Measurements from ENCODE around the gene GTPBP4.
"Not testable (repeated sequence)": the region's sequence is repeated elsewhere in the genome, so short reads cannot be mapped to it uniquely, and the experiment has no call there.

GTPBP4 gene

DNA sequence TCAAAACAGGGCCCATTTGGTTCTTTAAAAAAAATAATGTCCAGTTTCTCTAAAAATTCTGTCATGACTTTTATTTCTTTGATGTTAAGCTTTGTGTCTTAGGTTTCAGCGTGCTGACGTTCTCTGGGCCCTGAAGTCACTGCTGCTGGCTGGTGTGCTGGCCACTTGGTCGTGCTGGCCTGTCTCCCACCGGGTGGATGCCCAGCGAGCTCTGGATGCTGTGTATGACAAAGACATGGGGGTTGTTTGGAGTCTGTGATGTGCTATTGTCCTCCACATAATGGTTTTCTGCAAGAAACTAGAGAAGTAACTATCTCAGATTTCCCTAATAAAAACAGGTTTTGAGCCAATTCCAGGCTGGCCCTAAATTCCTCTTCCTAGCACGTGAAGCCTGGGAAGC lies 47.0 kb downstream of the GTPBP4 start:
- DNase-seq = no peak

DNA sequence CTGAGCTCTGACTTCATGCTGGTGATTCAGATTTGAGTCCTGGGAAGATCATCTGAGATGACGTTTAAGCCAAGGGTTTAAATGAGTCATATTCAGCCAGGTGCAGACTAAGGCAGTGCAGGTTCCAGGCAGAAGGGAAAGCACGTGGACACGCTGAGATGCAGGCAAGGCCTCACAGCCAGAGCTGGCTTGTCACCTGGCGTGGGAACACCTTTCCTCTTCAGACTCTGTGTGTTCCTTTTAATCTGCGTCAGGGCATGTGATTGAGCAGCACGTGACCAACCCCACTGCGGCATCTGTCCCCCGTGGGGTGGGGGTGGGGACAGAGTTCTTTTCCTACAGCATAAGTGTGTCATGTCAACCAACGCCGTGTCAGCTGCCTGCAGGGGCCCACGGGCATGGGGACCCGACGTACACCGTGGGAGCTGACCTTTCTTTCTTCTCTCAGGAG lies 48.1 kb downstream of the GTPBP4 start:
- no peak for DNase-seq

DNA sequence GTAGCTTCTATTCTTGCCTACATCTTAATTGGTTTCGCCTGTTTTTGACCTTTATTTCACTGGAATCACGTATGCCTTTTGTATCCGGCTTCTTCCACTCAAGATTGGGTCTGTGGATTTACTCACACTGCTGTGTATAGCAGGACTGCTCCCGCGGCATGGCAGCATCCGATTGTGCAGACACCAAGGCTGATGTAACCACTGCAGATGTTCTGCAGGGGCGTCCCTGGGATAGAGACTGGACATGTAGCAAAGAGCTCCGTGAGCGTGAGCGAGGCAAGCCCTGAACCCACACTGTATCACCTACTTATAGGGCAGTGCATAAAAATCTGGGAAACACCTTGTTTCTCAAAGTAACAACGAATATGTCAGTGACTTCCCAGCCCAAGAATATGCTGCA lies 48.9 kb downstream of the GTPBP4 start:
- no peak for DNase-seq

DNA sequence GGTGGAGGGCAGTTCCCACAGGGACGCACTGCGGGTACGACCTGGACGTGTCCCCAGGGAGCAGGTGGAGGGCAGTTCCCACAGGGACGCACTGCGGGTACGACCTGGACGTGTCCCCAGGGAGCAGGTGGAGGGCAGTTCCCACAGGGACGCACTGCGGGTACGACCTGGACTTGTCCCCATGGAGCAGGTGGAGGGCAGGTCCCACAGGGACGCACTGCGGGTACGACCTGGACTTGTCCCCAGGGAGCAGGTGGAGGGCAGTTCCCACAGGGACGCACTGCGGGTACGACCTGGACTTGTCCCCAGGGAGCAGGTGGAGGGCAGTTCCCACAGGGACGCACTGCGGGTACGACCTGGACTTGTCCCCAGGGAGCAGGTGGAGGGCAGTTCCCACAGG lies 50.5 kb downstream of the GTPBP4 start:
- not testable (repeated sequence) for DNase-seq

DNA sequence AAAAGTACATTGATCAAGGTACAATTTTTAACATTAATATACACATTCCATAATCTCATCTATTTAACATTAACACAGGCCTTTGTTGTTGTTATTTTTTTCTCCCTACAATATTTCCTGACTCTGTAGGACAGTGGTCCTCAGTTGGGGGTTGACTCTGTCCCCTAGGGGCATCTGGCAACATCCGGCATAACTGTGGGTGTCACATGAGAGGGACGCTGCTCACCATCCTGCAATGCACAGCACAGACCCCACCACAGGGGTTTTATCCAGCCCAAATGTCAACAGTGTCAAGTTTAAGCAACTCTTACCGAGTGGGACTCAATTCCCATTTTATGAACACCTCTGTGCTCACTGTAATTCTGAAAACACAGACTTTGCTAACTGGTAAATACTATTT lies 51.9 kb downstream of the GTPBP4 start:
- DNase-seq = no peak

DNA sequence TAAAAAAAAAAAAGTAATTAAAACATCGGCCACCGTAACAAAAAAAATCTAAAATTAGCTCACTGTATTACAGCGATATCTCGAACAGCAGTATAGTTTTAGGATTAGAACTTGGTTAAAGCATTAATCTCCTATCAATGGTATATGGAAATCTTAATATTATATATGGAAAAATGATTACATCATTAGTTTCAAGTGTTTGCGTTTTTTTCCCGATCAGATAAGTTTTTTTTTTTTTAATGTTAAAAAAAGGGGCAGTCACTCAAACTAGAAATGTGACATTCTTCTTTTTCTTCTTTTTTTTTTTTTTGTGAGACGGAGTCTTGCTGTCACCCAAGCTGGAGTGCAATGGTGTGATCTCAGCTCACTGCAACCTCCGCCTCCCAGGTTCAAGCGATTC lies 53.3 kb downstream of the GTPBP4 start:
- DNase-seq = no peak

DNA sequence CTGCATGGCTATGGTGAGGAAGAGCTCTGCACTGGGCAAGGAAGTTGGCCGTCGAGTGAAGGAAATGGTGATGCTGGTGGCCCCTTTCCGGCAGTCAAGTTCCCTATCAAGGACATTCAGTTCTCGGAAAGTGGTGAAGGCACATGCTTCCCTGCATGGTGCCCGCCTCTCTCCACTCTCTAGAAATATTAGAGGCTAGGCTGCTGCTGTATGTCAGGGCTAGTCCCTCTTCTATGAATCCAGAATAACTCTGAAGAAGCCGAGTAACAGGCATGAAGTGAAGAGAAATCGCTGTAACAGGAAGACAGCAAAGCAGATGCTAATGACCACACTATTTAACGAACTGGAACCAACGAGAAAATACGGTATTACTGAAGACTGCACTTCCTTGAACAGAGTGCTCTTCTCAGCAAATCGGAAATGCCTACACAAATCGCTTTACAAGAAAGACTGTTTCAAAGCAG lies 55.3 kb downstream of the GTPBP4 start:
- peak; percentile 70 for DNase-seq

DNA sequence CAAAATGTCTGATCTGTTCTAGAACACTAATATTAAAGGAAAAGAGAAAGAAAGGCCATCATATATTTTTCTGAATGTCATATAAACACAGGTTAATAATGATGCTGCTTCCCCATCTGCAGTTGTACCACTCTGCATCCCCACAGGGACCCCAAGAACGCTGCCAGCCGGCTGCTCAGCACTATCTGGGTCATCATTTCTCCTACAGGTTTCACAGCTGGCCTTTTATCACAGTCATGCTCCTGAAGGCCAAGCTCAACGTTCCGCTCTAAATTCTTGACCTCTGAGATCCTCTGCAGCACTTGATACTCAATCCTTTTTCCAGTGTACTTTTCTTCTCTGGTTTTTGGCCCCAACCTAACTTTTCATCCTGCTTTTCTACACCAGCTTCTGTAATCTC lies 55.9 kb downstream of the GTPBP4 start:
- DNase-seq = no peak

DNA sequence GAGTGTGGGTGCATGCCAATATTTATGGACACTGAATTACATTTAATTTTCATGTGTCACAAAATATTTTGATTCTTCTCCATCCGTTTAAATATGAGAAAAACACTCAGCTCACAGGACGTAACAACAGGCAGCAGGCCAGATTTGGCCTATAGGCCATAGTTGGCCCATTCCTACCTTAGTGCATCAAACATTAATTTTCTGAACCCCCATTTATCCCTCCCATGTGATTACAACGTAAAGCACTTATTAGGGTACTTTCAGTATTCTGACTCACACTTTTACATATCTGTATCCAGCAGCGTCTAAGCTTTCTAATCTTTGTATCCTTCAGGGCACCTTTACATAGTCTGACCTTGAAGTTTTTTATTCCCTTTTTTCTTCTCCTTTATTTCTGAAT lies 56.7 kb downstream of the GTPBP4 start:
- DNase-seq = no peak

DNA sequence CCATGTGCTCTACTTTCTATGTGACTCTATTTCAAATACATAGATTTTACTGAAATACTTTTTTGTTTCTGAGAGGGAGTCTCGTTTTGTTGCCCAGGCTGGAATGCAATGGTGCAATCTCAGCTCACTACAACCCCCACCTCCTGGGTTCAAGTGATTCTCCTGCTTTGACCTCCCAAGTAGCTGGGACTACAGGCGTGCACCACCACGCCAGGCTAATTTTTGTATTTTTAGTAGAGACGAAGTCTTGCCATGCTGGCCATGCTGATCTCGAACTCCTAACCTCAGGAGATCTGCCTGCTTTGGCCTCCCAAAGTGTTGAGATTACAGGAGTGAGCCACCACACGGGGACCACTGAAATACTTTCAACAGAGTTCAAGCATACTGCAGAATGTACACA lies 57.2 kb downstream of the GTPBP4 start:
- DNase-seq = no peak

DNA sequence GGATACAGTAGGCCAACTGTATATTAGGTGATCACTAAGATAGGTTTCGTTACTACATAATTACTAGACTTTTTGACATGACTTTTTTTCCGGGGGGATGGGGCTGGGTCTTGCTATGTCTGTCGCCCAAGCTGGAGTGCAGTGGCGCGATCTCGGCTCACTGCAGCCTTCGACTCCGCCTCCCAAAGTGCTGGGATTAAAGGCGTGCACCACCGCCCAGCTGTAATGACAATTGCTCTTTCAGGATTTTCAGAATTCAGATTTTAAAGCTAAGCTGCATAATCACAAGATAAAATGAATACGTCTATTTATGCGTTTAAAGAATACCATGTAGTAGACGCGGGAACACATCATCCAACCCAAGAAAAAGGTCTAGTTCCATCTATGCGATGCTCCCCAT lies 59.7 kb downstream of the GTPBP4 start:
- peak; percentile 67 for DNase-seq

DNA sequence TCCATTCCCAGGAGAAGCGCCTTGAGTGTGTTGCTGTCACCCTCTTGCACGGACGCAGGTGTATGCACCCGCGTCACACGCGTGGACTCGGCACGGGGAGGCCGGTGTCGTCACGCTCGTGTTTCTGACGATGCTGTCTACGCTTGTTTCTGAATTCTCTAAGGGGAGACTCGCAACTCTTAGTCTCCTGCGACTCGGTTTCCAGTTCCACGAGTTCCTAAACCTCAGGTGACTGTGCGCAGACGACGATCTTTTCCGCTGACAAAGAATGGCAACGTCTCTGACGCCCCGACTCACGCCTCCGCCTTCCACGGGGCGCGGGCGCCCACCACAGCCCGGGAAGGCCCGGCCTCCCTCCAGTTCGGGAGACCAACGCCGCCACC lies 60.1 kb downstream of the GTPBP4 start:
- no peak for DNase-seq

DNA sequence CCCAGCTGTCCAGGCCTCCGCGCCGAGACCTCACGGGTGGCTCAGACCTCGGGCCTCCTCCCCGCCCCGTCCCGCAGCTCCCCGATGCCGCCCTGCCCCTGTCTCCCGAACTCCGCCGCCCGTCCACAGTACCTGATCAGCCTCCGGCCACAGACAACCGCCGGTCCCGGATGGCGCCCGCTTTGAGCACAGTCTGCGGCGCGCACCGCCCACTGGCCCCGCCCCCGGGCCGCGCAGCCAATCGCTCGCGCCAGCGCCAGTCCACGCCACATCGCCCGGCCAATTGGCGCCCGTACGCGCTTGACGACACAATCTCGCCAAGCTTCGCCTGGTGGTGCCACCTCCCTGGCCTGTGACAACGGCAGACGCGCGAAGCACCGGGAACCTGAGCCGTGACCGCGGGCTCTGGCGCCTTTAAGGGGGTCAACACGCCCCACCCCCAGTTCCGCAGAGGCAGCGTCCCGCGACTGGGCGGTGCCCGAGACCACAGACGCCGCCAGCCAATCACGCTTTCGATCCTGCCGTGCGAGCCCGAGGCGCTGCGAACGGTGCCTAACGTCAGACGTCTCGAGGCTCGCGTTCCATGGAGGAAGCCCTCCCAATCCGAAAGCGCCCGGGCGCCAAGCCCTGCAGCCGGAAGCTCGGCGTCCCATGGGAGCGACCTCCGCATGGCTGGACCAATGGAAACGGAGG lies 60.6 kb downstream of the GTPBP4 start, which contains the start of gene IDI1:
Gene IDI1, minus strand, starts transcription at position 388 of the 693 bp plus-strand sequence. Its CDS starts 116 bp downstream, at position 272.
- DNase-seq = peak; percentile 99

DNA sequence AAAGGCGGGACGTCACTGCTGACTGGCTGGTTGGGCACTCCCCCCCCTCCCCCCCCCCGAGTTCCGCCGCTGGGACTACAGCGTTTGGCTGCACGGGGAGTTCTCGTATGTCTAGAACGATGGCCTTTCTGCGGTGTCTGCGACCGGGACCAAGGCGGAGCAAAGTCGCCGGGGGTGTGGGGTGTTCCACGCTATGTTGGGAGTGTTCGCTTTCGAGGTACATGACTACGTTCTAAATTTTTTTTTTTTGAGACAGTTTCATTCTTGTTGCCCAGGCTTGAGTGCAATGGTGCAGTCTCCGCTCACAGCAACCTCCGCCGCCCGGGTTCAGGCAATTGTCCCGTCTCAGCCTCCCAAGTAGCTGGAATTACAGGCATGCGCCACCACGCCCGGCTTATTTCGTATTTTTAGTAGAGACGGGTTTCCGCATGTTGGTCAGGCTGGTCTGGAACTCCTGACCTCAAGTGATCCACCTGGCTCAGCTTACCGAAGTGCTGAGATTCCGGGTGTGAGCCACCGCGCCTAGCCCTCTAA lies 61.3 kb downstream of the GTPBP4 start:
- no peak for DNase-seq

DNA sequence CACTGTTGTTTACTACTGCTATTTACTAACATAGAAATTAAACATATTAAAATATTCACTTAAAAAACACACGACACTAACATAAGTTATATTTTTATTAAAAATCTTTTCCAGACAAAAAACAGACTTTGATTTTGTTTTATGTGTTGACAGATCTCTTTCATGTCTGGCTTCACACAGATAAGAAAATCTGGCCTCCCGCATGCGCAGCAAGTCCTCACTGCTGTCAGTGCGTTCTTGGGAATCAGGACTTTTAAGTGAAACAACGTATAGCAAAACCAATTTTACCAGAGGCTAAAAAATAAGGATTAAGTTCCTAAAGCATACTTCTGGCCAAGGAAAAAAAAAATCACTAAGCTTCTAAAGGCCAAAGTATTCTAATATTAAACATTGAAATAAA lies 61.9 kb downstream of the GTPBP4 start:
- peak; percentile 81 for DNase-seq

DNA sequence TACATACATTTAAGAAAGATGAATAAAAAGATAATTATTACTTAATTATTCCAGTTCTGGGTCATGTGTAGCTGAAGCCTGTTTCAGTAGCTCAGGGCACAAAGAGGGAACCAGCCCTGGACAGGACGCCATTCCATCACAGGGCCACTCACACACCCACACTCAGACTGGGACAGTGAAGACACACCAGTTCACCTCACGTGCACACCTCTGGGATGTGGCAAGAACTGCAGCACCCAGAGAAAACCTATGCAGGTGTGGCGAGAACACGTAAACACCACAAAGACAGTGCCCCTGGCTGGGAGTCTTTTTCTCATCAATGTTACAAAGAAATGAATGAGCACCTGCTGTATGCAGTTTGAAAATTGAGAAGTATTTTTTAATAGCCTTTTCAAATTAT lies 62.3 kb downstream of the GTPBP4 start:
- no peak for DNase-seq

DNA sequence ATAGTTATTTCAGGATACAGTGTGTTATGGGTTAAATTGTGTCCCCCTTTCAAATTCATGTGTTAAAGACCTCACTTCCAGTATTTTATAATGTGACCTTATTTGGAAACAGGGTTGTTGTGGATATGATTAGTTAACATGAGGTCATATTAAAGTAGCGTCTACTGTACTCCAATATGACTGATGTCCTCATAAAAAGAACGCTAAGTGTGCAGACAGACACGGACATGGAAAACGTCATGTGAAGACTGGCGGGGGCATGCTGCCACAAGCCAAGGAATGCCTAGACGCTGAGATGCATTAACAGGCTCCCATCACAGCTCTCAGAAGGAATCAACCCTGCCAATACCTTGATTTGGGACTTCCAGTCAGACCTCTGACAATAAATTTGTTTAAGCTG lies 66.5 kb downstream of the GTPBP4 start:
- DNase-seq = no peak

DNA sequence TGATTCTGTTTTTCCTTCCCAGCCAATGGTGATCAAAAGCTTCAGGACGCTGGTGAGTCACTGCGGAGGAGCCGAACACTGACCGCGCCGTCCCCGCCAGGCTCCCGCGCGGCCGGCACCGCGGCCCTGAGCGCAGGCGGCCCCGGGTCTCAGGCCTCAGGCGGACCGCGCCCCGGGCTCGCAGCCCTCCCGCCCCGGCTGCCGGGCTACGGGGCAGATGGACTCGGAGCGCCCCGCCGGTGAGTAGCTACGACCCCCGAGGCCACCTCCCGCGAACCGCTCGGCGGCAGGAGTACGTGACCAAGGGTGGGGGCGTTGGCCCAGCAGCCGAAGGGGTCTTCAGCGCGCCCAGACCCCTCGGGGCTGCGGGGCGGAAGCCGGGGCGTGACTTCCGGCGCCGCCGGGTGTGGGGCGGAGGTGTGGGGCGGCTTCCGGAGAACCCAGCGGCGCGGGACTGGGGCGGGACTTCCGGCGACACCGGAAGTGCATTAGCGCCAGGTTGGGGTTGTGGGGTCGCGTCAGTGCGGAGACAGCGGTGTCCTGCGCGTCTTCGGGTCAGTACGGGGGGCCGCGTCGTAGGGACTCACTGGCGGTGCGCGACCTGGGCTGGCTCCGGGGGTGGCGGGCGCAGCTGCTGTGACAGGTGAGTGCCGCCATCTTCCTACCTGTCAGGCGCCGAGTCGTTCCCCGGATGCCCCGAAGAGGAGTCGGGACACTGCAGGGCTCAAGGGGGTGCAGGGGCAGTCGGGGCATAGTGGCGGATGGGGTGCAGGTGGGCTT lies 68.3 kb downstream of the GTPBP4 start, which contains the start of gene WDR37:
Gene WDR37, plus strand, starts transcription at position 60 of the 780 bp plus-strand sequence. CDS start 15,771 bp downstream, outside the sequence.
- peak; percentile 90 for DNase-seq

DNA sequence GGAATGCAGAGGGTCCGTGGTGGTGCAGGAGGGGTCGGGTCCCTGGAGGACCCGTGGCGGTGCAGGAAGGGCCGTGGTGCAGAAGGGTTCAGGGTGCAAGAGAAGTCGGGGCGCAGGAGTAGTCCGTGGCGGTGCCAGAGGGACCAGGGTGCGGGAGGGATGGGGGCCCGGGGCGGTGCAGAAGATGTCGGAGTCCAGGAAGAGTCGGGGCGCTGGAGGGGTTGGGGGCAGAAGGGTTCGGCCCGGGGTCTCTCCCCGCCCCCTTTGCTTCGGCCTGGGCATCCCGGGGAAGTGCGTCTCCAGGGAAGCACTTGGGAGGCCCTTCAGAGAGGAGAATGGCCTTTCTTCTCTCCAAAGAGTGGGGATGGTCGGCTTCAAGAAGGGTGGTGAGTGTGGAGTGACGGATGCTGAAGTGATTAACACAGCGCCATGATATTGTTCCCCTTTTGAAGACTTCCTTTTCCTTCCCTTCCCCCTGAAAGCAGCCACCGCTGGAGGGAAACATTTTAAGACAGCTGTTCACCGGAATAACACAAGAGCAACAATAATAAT lies 68.9 kb downstream of the GTPBP4 start:
- DNase-seq = peak; percentile 78

DNA sequence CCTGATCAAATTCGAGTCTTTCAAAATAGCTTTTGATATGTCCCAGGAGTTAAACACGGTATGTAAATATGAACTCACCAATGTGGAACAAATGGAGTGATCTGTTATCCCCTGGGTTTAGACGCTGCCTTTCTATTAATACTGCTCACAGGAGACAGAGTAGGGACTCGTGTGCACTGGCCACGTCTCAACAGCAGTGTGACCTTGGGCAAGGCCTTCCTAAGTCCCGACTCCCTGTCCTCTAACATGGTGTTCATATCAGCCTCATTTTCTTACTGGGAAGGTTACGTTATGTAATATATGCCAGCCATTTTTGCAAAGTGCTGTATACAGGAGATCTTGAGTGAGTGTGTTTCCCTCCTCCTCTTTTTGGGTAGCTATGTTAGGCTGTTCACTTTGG lies 69.8 kb downstream of the GTPBP4 start:
- no peak for DNase-seq

DNA sequence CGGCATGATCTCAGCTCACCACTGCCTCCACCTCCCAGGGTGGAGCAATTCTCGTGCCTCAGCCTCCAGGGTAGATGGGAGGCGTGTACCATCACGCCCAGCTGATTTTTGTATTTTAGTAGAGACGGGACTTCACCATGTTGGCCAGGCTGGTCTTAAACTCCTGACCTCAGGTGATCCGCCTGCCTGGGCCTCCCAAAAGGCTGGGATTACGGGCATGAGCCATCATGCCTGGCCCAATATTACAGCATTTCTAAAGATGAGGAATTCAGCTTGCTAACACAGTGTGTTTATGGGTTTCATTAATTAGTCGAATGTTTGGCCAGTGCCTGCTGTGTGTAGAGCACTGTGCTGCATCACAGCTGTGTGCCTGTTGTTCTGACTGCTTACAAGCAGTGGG lies 71.7 kb downstream of the GTPBP4 start:
- no peak for DNase-seq

DNA sequence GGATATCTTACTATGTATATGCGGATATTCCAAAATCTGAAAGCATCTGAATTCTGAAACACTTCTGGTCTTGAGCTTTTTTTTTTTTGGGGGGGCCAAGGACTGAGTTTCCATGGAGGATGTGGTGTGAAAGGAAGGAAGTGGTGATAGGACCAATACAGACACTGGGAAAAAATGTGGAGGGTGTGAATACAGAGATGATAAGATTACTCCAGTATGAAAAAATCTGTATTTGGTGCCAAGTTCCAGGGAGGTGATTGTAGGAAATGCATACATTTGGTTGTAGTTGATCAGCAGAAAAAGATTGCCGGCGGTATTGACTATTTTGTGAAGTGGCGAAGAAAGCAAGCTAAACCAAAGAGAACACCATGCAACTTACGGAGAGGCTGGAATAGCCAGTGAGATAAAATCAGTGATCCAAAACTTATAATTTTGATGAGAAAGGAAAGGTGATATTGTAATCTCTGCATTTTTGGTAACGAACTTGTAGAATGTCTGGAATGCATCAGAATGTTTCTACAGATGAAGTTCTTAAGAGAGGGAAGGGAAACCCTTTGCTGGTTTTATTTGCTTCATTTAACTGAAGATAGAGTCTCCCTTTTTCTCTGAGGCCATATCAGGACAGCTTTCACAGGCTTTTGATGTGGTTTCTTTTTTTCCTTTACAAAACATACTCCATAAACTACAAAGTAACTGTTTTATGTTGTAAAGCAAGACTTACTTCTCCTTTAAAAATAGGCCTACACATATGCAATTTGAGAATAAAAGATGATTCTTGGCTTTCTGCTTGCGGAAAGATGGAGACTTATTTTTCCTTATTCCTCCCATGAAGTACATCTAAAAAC lies 73.9 kb downstream of the GTPBP4 start:
- no peak for DNase-seq

Data from hematopoietic multipotent progenitor cell treated with erythropoietin and hydrocortisone succinate and interleukin-3 and kit ligand, for 6 days (in vitro differentiated cells).